ENCODE results near the gene ZHX3. TPM values are rescaled to one million over a fixed set of nuclear protein-coding genes. Genes with fewer than 3 reads are reported as not detected.

Gene ZHX3
- total RNA-seq, 1 experiment from 2014 or later, result 22.7 TPM

DNA sequence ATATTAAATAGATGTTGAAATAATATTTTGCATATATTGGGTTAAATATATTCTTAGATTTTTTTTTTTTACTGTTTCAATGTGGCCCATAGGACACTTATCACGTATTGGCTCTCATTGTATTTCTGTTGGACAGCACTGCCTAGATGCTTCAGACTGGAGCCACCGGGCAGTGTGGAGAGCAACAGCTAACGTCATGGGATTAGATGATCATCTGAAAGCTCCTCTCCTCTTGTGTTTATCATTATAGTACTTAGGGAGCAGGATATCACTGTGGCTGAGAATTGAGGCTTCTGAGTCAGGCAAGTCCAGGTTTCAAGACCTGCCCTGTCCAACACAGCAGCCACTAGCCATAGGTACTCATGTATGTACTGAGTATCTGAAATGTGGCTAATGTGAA lies 87.4 kb downstream of the ZHX3 start:
- H3K27me3 Mint-ChIP-seq (ENCODE audit: unreplicated experiment), result no peaks in the 10 kb centered on the region
- H3K9me3 Mint-ChIP-seq (ENCODE audit: low read depth, unreplicated experiment), result no peaks in the 10 kb centered on the region
- BruUV-seq (replicated peaks), result no TSS peak
- TF ChIP-seq, protein P1, sequence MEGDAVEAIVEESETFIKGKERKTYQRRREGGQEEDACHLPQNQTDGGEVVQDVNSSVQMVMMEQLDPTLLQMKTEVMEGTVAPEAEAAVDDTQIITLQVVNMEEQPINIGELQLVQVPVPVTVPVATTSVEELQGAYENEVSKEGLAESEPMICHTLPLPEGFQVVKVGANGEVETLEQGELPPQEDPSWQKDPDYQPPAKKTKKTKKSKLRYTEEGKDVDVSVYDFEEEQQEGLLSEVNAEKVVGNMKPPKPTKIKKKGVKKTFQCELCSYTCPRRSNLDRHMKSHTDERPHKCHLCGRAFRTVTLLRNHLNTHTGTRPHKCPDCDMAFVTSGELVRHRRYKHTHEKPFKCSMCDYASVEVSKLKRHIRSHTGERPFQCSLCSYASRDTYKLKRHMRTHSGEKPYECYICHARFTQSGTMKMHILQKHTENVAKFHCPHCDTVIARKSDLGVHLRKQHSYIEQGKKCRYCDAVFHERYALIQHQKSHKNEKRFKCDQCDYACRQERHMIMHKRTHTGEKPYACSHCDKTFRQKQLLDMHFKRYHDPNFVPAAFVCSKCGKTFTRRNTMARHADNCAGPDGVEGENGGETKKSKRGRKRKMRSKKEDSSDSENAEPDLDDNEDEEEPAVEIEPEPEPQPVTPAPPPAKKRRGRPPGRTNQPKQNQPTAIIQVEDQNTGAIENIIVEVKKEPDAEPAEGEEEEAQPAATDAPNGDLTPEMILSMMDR (IDR thresholded peaks at IDR 0.05; ENCODE audit: unreplicated experiment), result no peak
- H3K36me3 Mint-ChIP-seq (ENCODE audit: insufficient read depth, unreplicated experiment), result peaks cover 6% of the 10 kb centered on the region
- DNase-seq, result no peak
- peaks cover 19% of the 10 kb centered on the region for H3K4me1 Mint-ChIP-seq (ENCODE audit: low read depth, unreplicated experiment)
- no peak overlapping the region for H3K4me3 Mint-ChIP-seq (ENCODE audit: low read depth, unreplicated experiment)
- H3K27ac Mint-ChIP-seq (ENCODE audit: unreplicated experiment), result no peak overlapping the region
- CTCF ChIA-PET, result no interaction called here
- intact Hi-C loops (cut with micrococcal nuclease; ENCODE audit: unreplicated experiment), result no loop called here

DNA sequence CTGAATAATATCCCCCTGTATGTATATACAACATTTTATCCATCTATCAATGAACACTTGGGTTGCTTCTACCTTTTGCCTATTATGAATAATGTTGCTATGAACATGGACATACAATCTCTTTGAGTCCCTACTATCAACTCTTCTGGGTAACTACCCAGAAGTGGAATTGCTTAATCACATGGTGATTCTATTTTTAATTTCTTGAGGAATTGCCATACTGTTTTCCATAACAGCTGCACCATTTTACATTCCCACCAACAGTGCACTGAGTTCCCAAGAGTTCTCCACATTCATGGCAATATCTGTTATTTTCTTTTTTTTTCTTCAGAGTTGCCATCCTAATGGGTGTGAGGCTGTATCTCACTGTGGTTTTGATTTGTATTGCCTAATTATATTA lies 88.3 kb downstream of the ZHX3 start:
- TF ChIP-seq, protein P1 (IDR thresholded peaks at IDR 0.05; ENCODE audit: unreplicated experiment), result no peak
- CTCF ChIA-PET, result no interaction called here

DNA sequence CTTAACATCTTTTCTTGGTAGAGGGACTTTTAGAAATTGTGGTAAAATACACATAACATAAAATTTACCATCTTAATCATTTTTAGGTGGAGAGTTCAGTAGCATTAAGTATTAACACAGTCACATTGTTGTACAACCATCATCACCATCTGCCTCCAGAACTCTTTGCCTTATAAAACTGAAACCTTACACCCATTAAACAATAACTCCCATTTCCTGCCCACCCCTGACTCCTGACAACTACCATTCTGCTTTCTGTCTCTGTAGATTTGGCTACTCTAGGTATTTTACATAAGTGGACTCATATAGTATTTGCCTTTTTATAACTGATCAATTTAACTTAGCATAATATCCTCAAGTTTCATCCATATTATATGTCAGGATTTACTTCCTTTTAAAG lies 88.7 kb downstream of the ZHX3 start:
- Mint-ChIP-seq H3K27ac (ENCODE audit: unreplicated experiment) (no peak overlapping the region), H3K4me1 (ENCODE audit: low read depth, unreplicated experiment) (peaks cover 19% of the 10 kb centered on the region), H3K27me3 (ENCODE audit: unreplicated experiment) (no peaks in the 10 kb centered on the region), H3K9me3 (ENCODE audit: low read depth, unreplicated experiment) (no peaks in the 10 kb centered on the region), H3K4me3 (ENCODE audit: low read depth, unreplicated experiment) (no peak overlapping the region), H3K36me3 (ENCODE audit: insufficient read depth, unreplicated experiment) (peaks cover 6% of the 10 kb centered on the region)
- no TSS peak for BruUV-seq (replicated peaks)
- intact Hi-C loops (cut with micrococcal nuclease; ENCODE audit: unreplicated experiment), result no loop called here
- DNase-seq, result no peak
- CTCF ChIA-PET, result no interaction called here
- TF ChIP-seq, protein P1 (IDR thresholded peaks at IDR 0.05; ENCODE audit: unreplicated experiment), result no peak

More for the DNA sequence above, 88.3 kb downstream of the ZHX3 start:
- Mint-ChIP-seq H3K27me3 (ENCODE audit: unreplicated experiment) (no peaks in the 10 kb centered on the region), H3K4me3 (ENCODE audit: low read depth, unreplicated experiment) (no peak overlapping the region), H3K4me1 (ENCODE audit: low read depth, unreplicated experiment) (peaks cover 19% of the 10 kb centered on the region), H3K9me3 (ENCODE audit: low read depth, unreplicated experiment) (no peaks in the 10 kb centered on the region), H3K36me3 (ENCODE audit: insufficient read depth, unreplicated experiment) (peaks cover 6% of the 10 kb centered on the region), H3K27ac (ENCODE audit: unreplicated experiment) (no peak overlapping the region)
- BruUV-seq (replicated peaks), result no TSS peak
- DNase-seq, result no peak
- intact Hi-C loops (cut with micrococcal nuclease; ENCODE audit: unreplicated experiment), result no loop called here

DNA sequence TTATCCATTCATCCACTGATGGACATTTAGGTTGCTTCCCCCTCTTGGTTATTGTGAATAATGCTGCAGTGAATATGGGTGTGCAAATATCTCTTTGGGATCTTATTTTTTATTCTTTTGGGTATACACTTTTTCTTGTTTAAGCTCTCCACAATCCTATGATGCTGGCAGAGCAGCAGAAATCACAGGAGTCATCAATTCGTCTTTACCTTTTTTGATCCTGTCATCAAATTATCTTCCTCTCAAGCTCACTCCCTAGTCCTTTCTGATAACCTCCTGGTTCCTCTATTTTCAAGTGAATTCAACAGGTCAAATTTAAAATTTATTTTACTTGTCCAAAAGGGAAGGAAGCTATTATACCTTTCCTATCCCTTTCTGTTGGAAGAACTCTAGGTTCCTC lies 91.1 kb downstream of the ZHX3 start:
- TF ChIP-seq, protein P1 (IDR thresholded peaks at IDR 0.05; ENCODE audit: unreplicated experiment), result no peak
- no peaks in the 10 kb centered on the region for H3K9me3 Mint-ChIP-seq (ENCODE audit: low read depth, unreplicated experiment)
- H3K36me3 Mint-ChIP-seq (ENCODE audit: insufficient read depth, unreplicated experiment), result no peaks in the 10 kb centered on the region
- intact Hi-C loops (cut with micrococcal nuclease; ENCODE audit: unreplicated experiment), result no loop called here
- H3K27ac Mint-ChIP-seq (ENCODE audit: unreplicated experiment), result no peak overlapping the region
- BruUV-seq (replicated peaks), result no TSS peak
- no peak for DNase-seq
- no peaks in the 10 kb centered on the region for H3K27me3 Mint-ChIP-seq (ENCODE audit: unreplicated experiment)
- CTCF ChIA-PET, result no interaction called here
- no peaks in the 10 kb centered on the region for H3K4me1 Mint-ChIP-seq (ENCODE audit: low read depth, unreplicated experiment)
- H3K4me3 Mint-ChIP-seq (ENCODE audit: low read depth, unreplicated experiment), result no peak overlapping the region
